ENCODE results near the gene CD59. TPM values are rescaled to one million over a fixed set of nuclear protein-coding genes. Genes with fewer than 3 reads are reported as not detected.

The CD59 gene
- total RNA-seq, 1 experiment from 2014 or later, result 597 TPM

DNA sequence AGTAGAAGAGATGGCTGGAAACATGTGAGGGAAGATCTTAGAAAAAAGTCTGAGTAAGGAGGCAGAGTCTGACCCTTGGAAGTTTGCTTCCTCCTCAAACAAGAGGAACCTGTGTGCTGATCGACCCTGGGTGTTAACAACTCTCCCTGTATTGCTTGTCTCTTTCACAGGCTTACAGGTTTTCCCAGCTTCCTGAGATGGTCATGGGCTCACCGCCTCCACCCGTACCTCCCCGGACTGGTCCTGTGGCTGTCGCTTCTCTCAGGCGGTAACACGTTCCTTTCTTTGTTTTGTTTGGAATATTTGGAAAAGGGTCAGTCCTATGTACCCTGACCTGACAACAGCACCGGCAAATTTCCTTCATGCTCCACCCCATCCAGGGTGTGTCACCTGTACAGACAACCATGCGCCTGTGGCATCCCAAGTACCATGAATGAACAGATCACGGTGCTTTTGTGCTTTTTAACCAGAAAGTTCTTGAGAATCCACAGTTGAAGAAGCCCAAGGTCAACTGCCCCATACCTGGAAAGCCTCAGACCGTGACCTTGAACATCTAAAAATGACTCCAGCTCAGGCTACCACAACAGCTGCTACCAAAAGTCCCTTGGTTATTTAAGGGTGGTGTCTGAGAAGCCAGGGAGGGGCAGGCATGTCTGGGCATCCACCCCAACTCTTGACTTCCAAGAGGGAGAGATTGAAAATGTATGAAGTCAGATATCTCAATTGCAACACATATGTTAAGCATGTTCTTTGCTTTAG lies 80.2 kb downstream of the CD59 start:
- BruUV-seq (replicated peaks), result no TSS peak
- ChIA-PET POLR2A (interaction anchor here (0.9 kb wide), 1 partner anchor 21 kb away, joined by 4 read pairs; no protein-coding TSS in a partner anchor), CTCF (interaction anchor here (0.7 kb wide), 1 partner anchor 20 kb away, joined by 6 read pairs; no protein-coding TSS in a partner anchor)
- H3K4me1 Mint-ChIP-seq (ENCODE audit: insufficient read depth, unreplicated experiment), result peaks cover 5% of the 10 kb centered on the region
- no peak overlapping the region for H3K4me3 Mint-ChIP-seq (ENCODE audit: unreplicated experiment)
- H3K27me3 Mint-ChIP-seq (ENCODE audit: insufficient read depth, unreplicated experiment), result no peaks in the 10 kb centered on the region
- DNase-seq (ENCODE audit: unreplicated experiment), result no peak
- intact Hi-C loops (cut with micrococcal nuclease), result no loop called here
- no peaks in the 10 kb centered on the region for H3K36me3 Mint-ChIP-seq (ENCODE audit: insufficient read depth, unreplicated experiment)
- TF ChIP-seq, protein P1, sequence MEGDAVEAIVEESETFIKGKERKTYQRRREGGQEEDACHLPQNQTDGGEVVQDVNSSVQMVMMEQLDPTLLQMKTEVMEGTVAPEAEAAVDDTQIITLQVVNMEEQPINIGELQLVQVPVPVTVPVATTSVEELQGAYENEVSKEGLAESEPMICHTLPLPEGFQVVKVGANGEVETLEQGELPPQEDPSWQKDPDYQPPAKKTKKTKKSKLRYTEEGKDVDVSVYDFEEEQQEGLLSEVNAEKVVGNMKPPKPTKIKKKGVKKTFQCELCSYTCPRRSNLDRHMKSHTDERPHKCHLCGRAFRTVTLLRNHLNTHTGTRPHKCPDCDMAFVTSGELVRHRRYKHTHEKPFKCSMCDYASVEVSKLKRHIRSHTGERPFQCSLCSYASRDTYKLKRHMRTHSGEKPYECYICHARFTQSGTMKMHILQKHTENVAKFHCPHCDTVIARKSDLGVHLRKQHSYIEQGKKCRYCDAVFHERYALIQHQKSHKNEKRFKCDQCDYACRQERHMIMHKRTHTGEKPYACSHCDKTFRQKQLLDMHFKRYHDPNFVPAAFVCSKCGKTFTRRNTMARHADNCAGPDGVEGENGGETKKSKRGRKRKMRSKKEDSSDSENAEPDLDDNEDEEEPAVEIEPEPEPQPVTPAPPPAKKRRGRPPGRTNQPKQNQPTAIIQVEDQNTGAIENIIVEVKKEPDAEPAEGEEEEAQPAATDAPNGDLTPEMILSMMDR (IDR thresholded peaks at IDR 0.05; ENCODE audit: unreplicated experiment), result no peak
- no peak overlapping the region for H3K27ac Mint-ChIP-seq (ENCODE audit: low read depth, unreplicated experiment)
- H3K9me3 Mint-ChIP-seq (ENCODE audit: unreplicated experiment), result no peaks in the 10 kb centered on the region

DNA sequence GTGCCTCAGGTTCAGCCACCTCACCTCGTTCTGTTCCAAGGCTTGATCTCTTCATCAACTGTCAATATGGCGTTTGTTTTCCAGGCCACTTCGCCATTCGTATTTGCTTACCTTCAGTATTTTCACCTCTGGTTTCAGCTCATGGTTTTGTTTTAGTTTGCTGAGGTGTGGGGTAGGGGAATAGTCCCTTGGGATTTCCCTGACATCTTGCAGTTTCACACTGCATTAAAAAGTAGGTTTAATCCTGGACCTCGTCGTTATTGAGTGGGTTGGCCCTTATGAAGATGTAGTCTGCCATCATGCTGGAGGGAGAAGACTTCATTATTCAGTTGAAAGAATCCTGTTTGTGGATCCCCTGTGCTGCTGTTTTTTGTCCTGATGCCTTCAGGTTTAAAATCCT lies 81.6 kb downstream of the CD59 start:
- H3K27ac Mint-ChIP-seq (ENCODE audit: low read depth, unreplicated experiment), result no peak overlapping the region
- H3K4me1 Mint-ChIP-seq (ENCODE audit: insufficient read depth, unreplicated experiment), result peaks cover 5% of the 10 kb centered on the region
- POLR2A ChIA-PET, result no interaction called here
- no peaks in the 10 kb centered on the region for H3K9me3 Mint-ChIP-seq (ENCODE audit: unreplicated experiment)
- CTCF ChIA-PET, result interaction anchor here (0.6 kb wide), 1 partner anchor 34 kb away, joined by 4 read pairs; no protein-coding TSS in a partner anchor
- H3K27me3 Mint-ChIP-seq (ENCODE audit: insufficient read depth, unreplicated experiment), result no peaks in the 10 kb centered on the region
- no peak for DNase-seq (ENCODE audit: unreplicated experiment)
- BruUV-seq (replicated peaks), result no TSS peak
- TF ChIP-seq, protein P1 (IDR thresholded peaks at IDR 0.05; ENCODE audit: unreplicated experiment), result no peak
- no peaks in the 10 kb centered on the region for H3K36me3 Mint-ChIP-seq (ENCODE audit: insufficient read depth, unreplicated experiment)
- intact Hi-C loops (cut with micrococcal nuclease), result no loop called here
- no peak overlapping the region for H3K4me3 Mint-ChIP-seq (ENCODE audit: unreplicated experiment)

Other genes with a start within 250 kb of the CD59 start
- gene C11orf91, start 35.6 kb downstream of the CD59 start, total RNA-seq (2022), result 2.8 and 2.9 TPM in 2 replicates
- 20.1 and 22.7 TPM in 2 replicates for gene FBXO3, start 38.1 kb upstream of the CD59 start, total RNA-seq (2022)
- gene LMO2, start 155.7 kb upstream of the CD59 start, total RNA-seq (2022), result 0.66 and 0.89 TPM in 2 replicates

Measured in MCF 10A (cell line).